Liver (tissue), 9 donors: ENCODE measurements around the gene SHD. TPM values are rescaled to one million over a fixed set of nuclear protein-coding genes. Genes with fewer than 3 reads are reported as not detected.

Source experiments
- DNase-seq: peaks from one replicate; pipeline ENCODE4 v3.0.0-alpha.2; 2017; ENCODE audit warnings: low spot score
- H3K27ac ChIP-seq, 2 donors: one replicate each; pipeline ENCODE4 v1.7.0; 2013; ENCODE audit warnings: inconsistent platforms in 2 of 2, low read length in 2 of 2, control low read depth in 1 of 2, low read depth in 1 of 2, mild to moderate bottlenecking in 1 of 2
- H3K27me3 ChIP-seq, 4 donors: one replicate each; pipeline versions ENCODE4 v1.6.1 to v1.7.0; 2013; ENCODE audit warnings: low read length in 3 of 4, inconsistent platforms in 1 of 4, mild to moderate bottlenecking in 1 of 4, moderate library complexity in 1 of 4; ENCODE audit not compliant: control insufficient read depth in 4 of 4, insufficient read depth in 4 of 4
- H3K36me3 ChIP-seq, 4 donors: one replicate each; pipeline versions ENCODE4 v1.6.1 to v1.7.0; 2013; ENCODE audit warnings: low read length in 3 of 4, mild to moderate bottlenecking in 3 of 4, low read depth in 1 of 4, moderate library complexity in 1 of 4; ENCODE audit not compliant: control insufficient read depth in 4 of 4, insufficient read depth in 3 of 4
- H3K4me1 ChIP-seq, 4 donors: one replicate each; pipeline versions ENCODE4 v1.6.1 to v1.7.0; 2013; ENCODE audit warnings: low read length in 3 of 4, mild to moderate bottlenecking in 3 of 4, moderate library complexity in 1 of 4; ENCODE audit not compliant: control insufficient read depth in 4 of 4, insufficient read depth in 4 of 4
- H3K4me3 ChIP-seq, 3 donors: one replicate each; pipeline versions ENCODE4 v1.6.1 to v1.7.0; 2013; ENCODE audit warnings: low read length in 3 of 3, control low read depth in 1 of 3, low read depth in 1 of 3, mild to moderate bottlenecking in 1 of 3
- H3K9ac ChIP-seq, 2 donors: one replicate each; pipeline ENCODE4 v1.7.0; 2013; ENCODE audit warnings: low read length in 2 of 2, mild to moderate bottlenecking in 2 of 2, moderate library complexity in 2 of 2, control low read depth in 1 of 2, low read depth in 1 of 2
- H3K9me3 ChIP-seq, 4 donors: one replicate each; pipeline versions ENCODE4 v1.6.1 to v1.7.0; 2013; ENCODE audit warnings: low read length in 3 of 4; ENCODE audit not compliant: control insufficient read depth in 4 of 4
- GABPA ChIP-seq, 2 donors: IDR thresholded peaks in 1 of 2; conservative IDR thresholded peaks in 1 of 2; 2 replicates each; pipeline ENCODE4 v1.6.1; 2016; ENCODE audit warnings: antibody characterized with exemption in 2 of 2, mild to moderate bottlenecking in 1 of 2, moderate library complexity in 1 of 2
- HNF4G ChIP-seq: IDR thresholded peaks from 2 replicates; pipeline ENCODE4 v1.6.1; 2016; ENCODE audit warnings: antibody characterized with exemption
- JUND ChIP-seq, 2 donors: IDR thresholded peaks; 2 replicates each; pipeline ENCODE4 v1.6.1; 2016; ENCODE audit warnings: antibody characterized with exemption in 2 of 2
- NR2F2 ChIP-seq: IDR thresholded peaks from 2 replicates; pipeline ENCODE4 v1.6.1; 2016; ENCODE audit warnings: antibody characterized with exemption
- RAD21 ChIP-seq, 2 donors: IDR thresholded peaks; 2 replicates each; pipeline ENCODE4 v1.6.1; 2016; ENCODE audit warnings: antibody characterized with exemption in 2 of 2, mild to moderate bottlenecking in 2 of 2
- WGBS: extraction: QIAGEN DNeasy Blood & Tissue Kit; methylation state at CpG from one replicate; pipeline ENCODE4 v1.1.7; 2013; 5-methylcytosine and 5-hydroxymethylcytosine counted together
- polyA plus RNA-seq, 2 donors: library from polyadenylated mRNA; stranded (reverse) in 1 of 2; unstranded in 1 of 2; fragments of 200-250 nt in 1 of 2; fragments of >200 nt in 1 of 2; fragmentation: Nextera tagmentation in 1 of 2; extraction: Ambion mirVana in 1 of 2; gene quantifications; one replicate each; pipeline versions ENCODE4 v1.2.1 to v1.2.3, GENCODE V29; 2013 to 2015
- total RNA-seq, 2 donors: library from RNA; depleted of rRNA; stranded (reverse); fragments of >200 nt; gene quantifications; one replicate each; pipeline ENCODE4 v1.2.3, GENCODE V29; 2014
- TF ChIP-seq, protein P1 (sequence below): IDR thresholded peaks from 2 replicates; pipeline ENCODE4 v1.6.1; 2016; ENCODE audit warnings: antibody characterized with exemption
- TF ChIP-seq, protein P2 (sequence below): IDR thresholded peaks from 2 replicates; pipeline ENCODE4 v1.6.1; 2016; ENCODE audit warnings: antibody characterized with exemption
- TF ChIP-seq, protein P3 (sequence below): fragments of 150-350 bp; IDR thresholded peaks from 2 replicates; pipeline ENCODE4 v1.5.1; 2017; ENCODE audit warnings: improper control_type of control experiment, low read depth, low read length; ENCODE audit not compliant: missing input control
- donor health status: healthy.
- donor health status: healthy.
- donor health status: healthy.
- donor health status: healthy.
- donor health status: healthy.

SHD gene
- total and polyA plus RNA-seq, 4 donors, result 0.09 to 15.7 (median 4.5) TPM

DNA sequence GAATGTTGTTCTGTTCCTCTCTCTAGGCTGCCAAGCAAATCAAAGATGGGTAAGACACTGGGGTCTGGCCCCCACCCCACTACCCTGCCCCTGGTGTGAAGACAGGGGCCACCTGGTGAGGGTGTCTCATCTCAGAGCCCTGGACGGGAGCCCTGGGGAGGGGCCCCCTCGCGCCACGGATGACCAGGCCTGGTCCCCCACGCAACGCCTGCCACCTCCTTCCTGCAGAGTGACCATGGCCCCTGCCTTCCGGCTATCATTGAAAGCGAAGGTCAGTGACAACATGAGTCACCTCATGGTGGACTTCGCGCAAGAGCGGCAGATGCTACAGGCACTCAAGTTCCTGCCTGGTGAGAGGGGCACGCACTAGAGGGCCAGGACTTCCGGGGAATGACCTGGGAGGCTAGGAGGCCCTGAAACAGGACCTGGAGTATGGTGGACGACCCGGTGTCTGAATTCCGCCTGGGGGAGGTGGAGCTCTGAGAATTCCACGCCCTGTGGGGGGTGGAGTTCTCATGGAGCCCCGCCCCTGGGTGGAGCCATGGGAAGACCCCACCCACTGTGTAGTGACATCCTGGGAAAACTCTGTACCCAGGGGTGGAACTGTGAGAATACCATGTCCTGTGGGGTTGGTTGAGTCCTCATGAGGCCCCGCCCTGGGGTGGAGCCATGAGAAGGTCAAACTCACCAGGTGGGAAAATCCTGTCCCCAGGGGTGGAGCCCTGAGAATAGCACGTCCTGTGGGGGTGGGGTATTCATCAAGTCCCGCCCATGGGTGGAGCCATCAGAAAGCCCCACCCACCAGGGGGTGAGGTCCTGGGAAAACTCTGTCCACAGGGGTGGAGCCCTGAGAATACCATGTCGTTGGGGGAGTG, 31.4 kb downstream of the SHD start:
- no peaks in the 10 kb centered on the region for H3K36me3 ChIP-seq
- no peaks in the 10 kb centered on the region for H3K27me3 ChIP-seq
- H3K9ac ChIP-seq, result no peak overlapping the region
- no peaks in the 10 kb centered on the region for H3K9me3 ChIP-seq
- no peak overlapping the region for H3K27ac ChIP-seq
- no peak overlapping the region for H3K4me3 ChIP-seq
- WGBS, result 90% methylated on average over 22 of the region's 22 CpGs
- peaks cover 0 to 5% (median 5%) of the 10 kb centered on the region in 4 donors for H3K4me1 ChIP-seq
- DNase-seq, result no peak
- TF ChIP-seq JUND (IDR thresholded peaks at IDR 0.05) (no peak), GABPA (IDR thresholded peaks at IDR 0.05 in 1 of 2, conservative IDR thresholded peaks at IDR 0.05 in 1 of 2) (no peak), RAD21 (IDR thresholded peaks at IDR 0.05) (no peak)
- TF ChIP-seq, protein P1, sequence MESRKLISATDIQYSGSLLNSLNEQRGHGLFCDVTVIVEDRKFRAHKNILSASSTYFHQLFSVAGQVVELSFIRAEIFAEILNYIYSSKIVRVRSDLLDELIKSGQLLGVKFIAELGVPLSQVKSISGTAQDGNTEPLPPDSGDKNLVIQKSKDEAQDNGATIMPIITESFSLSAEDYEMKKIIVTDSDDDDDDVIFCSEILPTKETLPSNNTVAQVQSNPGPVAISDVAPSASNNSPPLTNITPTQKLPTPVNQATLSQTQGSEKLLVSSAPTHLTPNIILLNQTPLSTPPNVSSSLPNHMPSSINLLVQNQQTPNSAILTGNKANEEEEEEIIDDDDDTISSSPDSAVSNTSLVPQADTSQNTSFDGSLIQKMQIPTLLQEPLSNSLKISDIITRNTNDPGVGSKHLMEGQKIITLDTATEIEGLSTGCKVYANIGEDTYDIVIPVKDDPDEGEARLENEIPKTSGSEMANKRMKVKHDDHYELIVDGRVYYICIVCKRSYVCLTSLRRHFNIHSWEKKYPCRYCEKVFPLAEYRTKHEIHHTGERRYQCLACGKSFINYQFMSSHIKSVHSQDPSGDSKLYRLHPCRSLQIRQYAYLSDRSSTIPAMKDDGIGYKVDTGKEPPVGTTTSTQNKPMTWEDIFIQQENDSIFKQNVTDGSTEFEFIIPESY, result no peak

DNA sequence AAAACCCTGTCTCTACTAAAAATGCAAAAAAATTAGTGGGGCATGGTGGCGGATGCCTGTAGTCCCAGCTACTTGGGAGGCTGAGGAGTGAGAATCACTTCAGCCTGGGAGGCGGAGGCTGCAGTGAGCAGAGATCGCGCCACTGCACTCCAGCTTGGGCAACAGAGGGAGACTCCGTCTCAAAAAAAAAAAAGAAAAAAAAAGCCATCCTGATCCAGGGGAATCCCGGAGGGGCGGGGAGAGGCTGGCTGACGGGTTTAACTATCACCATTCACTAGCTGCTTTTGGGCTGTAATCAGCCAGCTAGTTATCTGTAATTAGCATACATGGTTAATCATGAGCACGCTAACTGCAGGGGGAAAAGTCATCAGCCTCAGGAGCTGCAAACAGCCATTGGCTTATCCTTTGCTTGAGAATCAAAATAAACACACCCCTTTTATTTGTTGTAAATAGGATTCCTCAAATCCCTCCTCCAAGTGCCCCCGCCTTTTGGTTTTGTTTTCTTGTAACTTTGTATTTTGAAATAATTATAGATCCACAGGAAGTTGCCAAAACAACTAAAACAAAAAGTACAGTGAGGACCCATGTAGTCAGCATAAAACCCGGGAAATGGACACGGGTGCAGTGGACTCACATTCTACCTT, 34.9 kb downstream of the SHD start:
- H3K36me3 ChIP-seq, result no peaks in the 10 kb centered on the region
- peak overlapping the region in 1 of 2 donors; percentile 31 for H3K27ac ChIP-seq
- peaks cover 0 to 5% (median 5%) of the 10 kb centered on the region in 4 donors for H3K4me1 ChIP-seq
- peak; percentile 6 to 18 for TF ChIP-seq RAD21 (IDR thresholded peaks at IDR 0.05)
- TF ChIP-seq NR2F2, result no peak
- 16% methylated on average over 12 of the region's 12 CpGs for WGBS
- H3K9me3 ChIP-seq, result no peaks in the 10 kb centered on the region
- H3K9ac ChIP-seq, result peak overlapping the region in 1 of 2 donors; percentile 47
- H3K4me3 ChIP-seq, result peak overlapping the region in 2 of 3 donors; percentile 30 to 43
- no peaks in the 10 kb centered on the region for H3K27me3 ChIP-seq
- DNase-seq, result no peak

DNA sequence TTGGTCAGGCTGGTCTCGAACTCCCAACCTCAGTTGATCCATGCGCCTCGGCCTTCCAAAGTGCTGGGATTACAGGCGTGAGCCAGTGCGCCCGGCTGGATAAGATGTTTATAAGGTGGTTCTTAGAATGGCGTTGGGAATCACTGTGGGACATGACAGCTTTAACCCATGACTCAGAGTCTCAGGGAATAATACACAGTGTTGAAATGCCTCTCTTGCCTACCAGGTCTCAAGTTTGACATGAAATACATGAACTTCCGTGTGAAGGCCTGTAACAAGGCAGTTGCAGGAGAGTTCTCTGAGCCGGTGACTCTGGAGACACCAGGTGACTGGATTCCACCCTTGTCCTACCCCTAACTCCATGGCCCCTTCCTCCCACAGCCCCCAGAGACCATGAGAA, 37.9 kb downstream of the SHD start:
- no peaks in the 10 kb centered on the region for H3K27me3 ChIP-seq
- DNase-seq, result no peak
- TF ChIP-seq HNF4G, result no peak
- TF ChIP-seq, protein P2, sequence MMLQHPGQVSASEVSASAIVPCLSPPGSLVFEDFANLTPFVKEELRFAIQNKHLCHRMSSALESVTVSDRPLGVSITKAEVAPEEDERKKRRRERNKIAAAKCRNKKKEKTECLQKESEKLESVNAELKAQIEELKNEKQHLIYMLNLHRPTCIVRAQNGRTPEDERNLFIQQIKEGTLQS, result no peak
- TF ChIP-seq, protein P3, sequence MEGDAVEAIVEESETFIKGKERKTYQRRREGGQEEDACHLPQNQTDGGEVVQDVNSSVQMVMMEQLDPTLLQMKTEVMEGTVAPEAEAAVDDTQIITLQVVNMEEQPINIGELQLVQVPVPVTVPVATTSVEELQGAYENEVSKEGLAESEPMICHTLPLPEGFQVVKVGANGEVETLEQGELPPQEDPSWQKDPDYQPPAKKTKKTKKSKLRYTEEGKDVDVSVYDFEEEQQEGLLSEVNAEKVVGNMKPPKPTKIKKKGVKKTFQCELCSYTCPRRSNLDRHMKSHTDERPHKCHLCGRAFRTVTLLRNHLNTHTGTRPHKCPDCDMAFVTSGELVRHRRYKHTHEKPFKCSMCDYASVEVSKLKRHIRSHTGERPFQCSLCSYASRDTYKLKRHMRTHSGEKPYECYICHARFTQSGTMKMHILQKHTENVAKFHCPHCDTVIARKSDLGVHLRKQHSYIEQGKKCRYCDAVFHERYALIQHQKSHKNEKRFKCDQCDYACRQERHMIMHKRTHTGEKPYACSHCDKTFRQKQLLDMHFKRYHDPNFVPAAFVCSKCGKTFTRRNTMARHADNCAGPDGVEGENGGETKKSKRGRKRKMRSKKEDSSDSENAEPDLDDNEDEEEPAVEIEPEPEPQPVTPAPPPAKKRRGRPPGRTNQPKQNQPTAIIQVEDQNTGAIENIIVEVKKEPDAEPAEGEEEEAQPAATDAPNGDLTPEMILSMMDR, result no peak
- no peak for TF ChIP-seq JUND (IDR thresholded peaks at IDR 0.05)
- TF ChIP-seq, protein P1, result no peak
- peaks cover 0 to 3% (median 0%) of the 10 kb centered on the region in 4 donors for H3K9me3 ChIP-seq
- peaks cover 0 to 5% (median 5%) of the 10 kb centered on the region in 4 donors for H3K4me1 ChIP-seq
- H3K36me3 ChIP-seq, result no peaks in the 10 kb centered on the region
- WGBS, result 92% methylated on average over 9 of the region's 9 CpGs
- no peak overlapping the region for H3K27ac ChIP-seq
- no peak overlapping the region for H3K4me3 ChIP-seq
- H3K9ac ChIP-seq, result no peak overlapping the region
